ENCODE measurements around the gene TDRD7. TPM values are rescaled to one million over a fixed set of nuclear protein-coding genes. Genes with fewer than 3 reads are reported as not detected.
A peak's percentile ranks its signal among the peaks of the same experiment; 100 is the strongest.

TDRD7 gene
- total and polyA plus RNA-seq, 2 of the 13 experiments (the other 11 are each of a cell fraction or from before 2014, with no cell fraction given) = 9.8 to 15.5 TPM

GRCh38 chr9:97386265-97386633 is 25.6 kb upstream of the TDRD7 start (continued):
- no peak for TF ChIP-seq MED8 (CRISPR knock-in tag; IDR thresholded peaks at IDR 0.05; ENCODE audit: insufficient replicate concordance)
- no peak for TF ChIP-seq ZNF883 (CRISPR knock-in tag; IDR thresholded peaks at IDR 0.05; ENCODE audit: not compliant biosample characterization)
- no peak for TF ChIP-seq FOXO4 (CRISPR knock-in tag; conservative IDR thresholded peaks at IDR 0.05)
- TF ChIP-seq PCBP2 (optimal IDR thresholded peaks at IDR 0.05; ENCODE audit: low read depth, low read length, poor library complexity, severe bottlenecking) = no peak
- no peak for TF ChIP-seq NFYC (CRISPR knock-in tag; IDR thresholded peaks at IDR 0.05)
- no peak for TF ChIP-seq REL (CRISPR knock-in tag; conservative IDR thresholded peaks at IDR 0.05)
- TF ChIP-seq ZBTB7A (CRISPR knock-in tag; IDR thresholded peaks at IDR 0.05) = peak; percentile 70; the same call in 1 of the 2 replicates
- peak; percentile 8; the same call in 1 of the 2 replicates for TF ChIP-seq ZFX (CRISPR knock-in tag; IDR thresholded peaks at IDR 0.05; ENCODE audit: low read depth)
- peak; percentile 68 for TF ChIP-seq HNF4G (IDR thresholded peaks at IDR 0.05; ENCODE audit: borderline replicate concordance, low read depth, low read length)
- TF ChIP-seq HNF4G (CRISPR knock-in tag; IDR thresholded peaks at IDR 0.05; ENCODE audit: borderline replicate concordance, low read depth) = no peak; the same call in 1 of the 2 replicates
- TF ChIP-seq REPIN1 (CRISPR knock-in tag; IDR thresholded peaks at IDR 0.05; ENCODE audit: borderline replicate concordance, low read depth) = no peak
- TF ChIP-seq ZSCAN31 (CRISPR knock-in tag; IDR thresholded peaks at IDR 0.05; ENCODE audit: low read depth) = no peak
- TF ChIP-seq ZSCAN12 (CRISPR knock-in tag; IDR thresholded peaks at IDR 0.05) = no peak
- no peak for TF ChIP-seq EZH2 (conservative IDR thresholded peaks at IDR 0.05; ENCODE audit: low read depth, low read length)
- TF ChIP-seq ZNF12 (CRISPR knock-in tag; IDR thresholded peaks at IDR 0.05) = no peak
- TF ChIP-seq ZMAT3 (CRISPR knock-in tag; conservative IDR thresholded peaks at IDR 0.05) = no peak
- TF ChIP-seq ZSCAN22 (CRISPR knock-in tag; IDR thresholded peaks at IDR 0.05) = no peak
- TF ChIP-seq ZNF331 (CRISPR knock-in tag; IDR thresholded peaks at IDR 0.05) = no peak
- TF ChIP-seq TOE1 (CRISPR knock-in tag; IDR thresholded peaks at IDR 0.05) = no peak
- TF ChIP-seq NR2C2 (CRISPR knock-in tag; IDR thresholded peaks at IDR 0.05; ENCODE audit: borderline replicate concordance) = peak; percentile 3; the same call in 1 of the 2 replicates
- 0 out of 2 replicates have a peak, but pooled peaks have one; percentile 34 for TF ChIP-seq BCL3 (CRISPR knock-in tag; IDR thresholded peaks at IDR 0.05)
- TF ChIP-seq CEBPZ (IDR thresholded peaks at IDR 0.05; ENCODE audit: low read length) = no peak
- TF ChIP-seq ZNF510 (CRISPR knock-in tag; IDR thresholded peaks at IDR 0.05; ENCODE audit: low read depth) = 0 out of 2 replicates have a peak, but pooled peaks have one; percentile 11
- no peak for TF ChIP-seq HOXA7 (CRISPR knock-in tag; IDR thresholded peaks at IDR 0.05)
- TF ChIP-seq SP4 (CRISPR knock-in tag; IDR thresholded peaks at IDR 0.05) = no peak
- TF ChIP-seq POLR2AphosphoS2 (IDR thresholded peaks at IDR 0.05; ENCODE audit: low read depth, low read length) = no peak

Data from HepG2 (cell line).